Loucy (cell line): ENCODE results near the gene PLXNA3.

Experiments used
- H2AFZ ChIP-seq: fragments of 200-600 bp; sonication (generic); 2 replicates; pipeline ENCODE4 v1.6.0; 2016; ENCODE audit warnings: antibody characterized with exemption, mild to moderate bottlenecking, low read length, moderate library complexity
- H3F3A ChIP-seq: fragments of 200-600 bp; 2 replicates; pipeline ENCODE4 v1.6.0; 2016; ENCODE audit warnings: antibody characterized with exemption, low read depth, mild to moderate bottlenecking
- H3K27me3 ChIP-seq: fragments of 200-600 bp; sonication (generic); 2 replicates; pipeline ENCODE4 v1.6.1; 2014; ENCODE audit warnings: low read length, mild to moderate bottlenecking; ENCODE audit not compliant: insufficient read depth, poor library complexity, severe bottlenecking
- H3K36me3 ChIP-seq: fragments of 200-600 bp; sonication (generic); 2 replicates; pipeline ENCODE4 v1.6.1; 2016; ENCODE audit warnings: low read length; ENCODE audit not compliant: insufficient read depth
- H3K4me1 ChIP-seq: fragments of 200-600 bp; sonication (generic); 2 replicates; pipeline ENCODE4 v1.5.1; 2014; ENCODE audit warnings: low read length, mild to moderate bottlenecking; ENCODE audit not compliant: insufficient read depth, poor library complexity, severe bottlenecking
- H3K4me2 ChIP-seq: fragments of 200-600 bp; sonication (generic); 2 replicates; pipeline ENCODE4 v1.6.0; 2014; ENCODE audit warnings: antibody characterized with exemption, low read length, low read depth, mild to moderate bottlenecking; ENCODE audit not compliant: poor library complexity, severe bottlenecking
- H3K4me3 ChIP-seq: fragments of 200-600 bp; sonication (generic); 2 replicates; pipeline ENCODE4 v1.5.1; 2014; ENCODE audit warnings: low read length, mild to moderate bottlenecking, mixed read lengths; ENCODE audit not compliant: poor library complexity, severe bottlenecking
- H3K79me2 ChIP-seq: fragments of 200-600 bp; sonication (generic); 2 replicates; pipeline ENCODE4 v1.6.1; 2014; ENCODE audit warnings: low read length; ENCODE audit not compliant: insufficient read depth
- H3K9ac ChIP-seq: fragments of 200-600 bp; sonication (generic); 2 replicates; pipeline ENCODE4 v1.6.0; 2014; ENCODE audit warnings: mild to moderate bottlenecking, low read depth, low read length, moderate library complexity; ENCODE audit not compliant: poor library complexity, severe bottlenecking
- H3K9me2 ChIP-seq: fragments of 200-600 bp; sonication (generic); replicated peaks from 2 replicates; pipeline ENCODE4 v1.6.1; 2016; ENCODE audit warnings: low read depth, low read length, mixed read lengths
- H3K9me3 ChIP-seq: fragments of 200-600 bp; sonication (generic); 2 replicates; pipeline ENCODE4 v1.6.1; 2014; ENCODE audit warnings: mild to moderate bottlenecking, antibody characterized with exemption, low read length, low read depth; ENCODE audit not compliant: insufficient read depth
- H4K20me1 ChIP-seq: fragments of 200-600 bp; sonication (generic); 2 replicates; pipeline ENCODE4 v1.6.0; 2014; ENCODE audit warnings: antibody characterized with exemption, low read length, mild to moderate bottlenecking; ENCODE audit not compliant: insufficient read depth, poor library complexity, severe bottlenecking
- EZH2phosphoT487 ChIP-seq: fragments of 200-600 bp; IDR thresholded peaks from 2 replicates; pipeline ENCODE4 v1.6.1; 2018; ENCODE audit warnings: antibody characterized with exemption, mild to moderate bottlenecking, moderate library complexity, borderline replicate concordance
- TF ChIP-seq, protein P1 (sequence below): fragments of 200-600 bp; sonication (generic); conservative IDR thresholded peaks from 2 replicates; pipeline ENCODE4 v1.5.1; 2014; ENCODE audit warnings: mild to moderate bottlenecking, antibody characterized with exemption, low read length

Gene PLXNA3

DNA sequence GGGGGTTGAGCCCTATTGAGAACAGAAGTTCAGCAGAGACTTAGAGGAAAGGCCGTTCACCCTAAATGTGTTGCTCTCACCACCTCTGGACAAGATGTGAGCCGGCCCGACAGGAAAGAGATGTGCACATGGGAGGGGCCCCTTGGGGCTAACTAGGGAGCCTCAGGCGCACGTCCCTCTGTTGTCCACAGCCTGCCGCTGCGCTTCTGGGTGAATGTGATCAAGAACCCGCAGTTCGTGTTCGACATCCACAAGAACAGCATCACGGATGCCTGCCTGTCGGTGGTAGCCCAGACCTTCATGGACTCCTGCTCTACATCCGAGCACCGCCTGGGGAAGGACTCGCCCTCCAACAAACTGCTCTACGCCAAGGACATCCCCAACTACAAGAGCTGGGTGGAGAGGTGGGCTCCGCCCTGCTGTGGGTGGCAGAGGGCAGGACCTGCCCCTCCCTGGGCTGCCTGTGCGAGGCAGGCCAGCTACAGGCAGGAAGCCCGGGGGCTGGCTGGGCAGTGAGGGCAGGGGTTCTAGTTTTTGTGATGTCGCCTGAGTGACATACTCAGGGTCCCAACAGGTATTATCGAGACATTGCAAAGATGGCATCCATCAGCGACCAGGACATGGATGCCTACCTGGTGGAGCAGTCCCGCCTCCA lies 13.0 kb downstream of the PLXNA3 start:
- Histone ChIP-seq H3K9ac (no peak overlapping the region), H3K4me3 (no peak overlapping the region), H3K9me2 (no peaks in the 10 kb centered on the region), H3K4me2 (no peak overlapping the region), H3K9me3 (no peaks in the 10 kb centered on the region), H4K20me1 (no peaks in the 10 kb centered on the region), H3K4me1 (no peaks in the 10 kb centered on the region), H2AFZ (no peak overlapping the region), H3K36me3 (no peaks in the 10 kb centered on the region; the same call in 1 of the 2 replicates), H3F3A (no peaks in the 10 kb centered on the region), H3K79me2 (no peaks in the 10 kb centered on the region), H3K27me3 (no peaks in the 10 kb centered on the region)
- TF ChIP-seq EZH2phosphoT487 = no peak
- TF ChIP-seq, protein P1, sequence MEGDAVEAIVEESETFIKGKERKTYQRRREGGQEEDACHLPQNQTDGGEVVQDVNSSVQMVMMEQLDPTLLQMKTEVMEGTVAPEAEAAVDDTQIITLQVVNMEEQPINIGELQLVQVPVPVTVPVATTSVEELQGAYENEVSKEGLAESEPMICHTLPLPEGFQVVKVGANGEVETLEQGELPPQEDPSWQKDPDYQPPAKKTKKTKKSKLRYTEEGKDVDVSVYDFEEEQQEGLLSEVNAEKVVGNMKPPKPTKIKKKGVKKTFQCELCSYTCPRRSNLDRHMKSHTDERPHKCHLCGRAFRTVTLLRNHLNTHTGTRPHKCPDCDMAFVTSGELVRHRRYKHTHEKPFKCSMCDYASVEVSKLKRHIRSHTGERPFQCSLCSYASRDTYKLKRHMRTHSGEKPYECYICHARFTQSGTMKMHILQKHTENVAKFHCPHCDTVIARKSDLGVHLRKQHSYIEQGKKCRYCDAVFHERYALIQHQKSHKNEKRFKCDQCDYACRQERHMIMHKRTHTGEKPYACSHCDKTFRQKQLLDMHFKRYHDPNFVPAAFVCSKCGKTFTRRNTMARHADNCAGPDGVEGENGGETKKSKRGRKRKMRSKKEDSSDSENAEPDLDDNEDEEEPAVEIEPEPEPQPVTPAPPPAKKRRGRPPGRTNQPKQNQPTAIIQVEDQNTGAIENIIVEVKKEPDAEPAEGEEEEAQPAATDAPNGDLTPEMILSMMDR = no peak

DNA sequence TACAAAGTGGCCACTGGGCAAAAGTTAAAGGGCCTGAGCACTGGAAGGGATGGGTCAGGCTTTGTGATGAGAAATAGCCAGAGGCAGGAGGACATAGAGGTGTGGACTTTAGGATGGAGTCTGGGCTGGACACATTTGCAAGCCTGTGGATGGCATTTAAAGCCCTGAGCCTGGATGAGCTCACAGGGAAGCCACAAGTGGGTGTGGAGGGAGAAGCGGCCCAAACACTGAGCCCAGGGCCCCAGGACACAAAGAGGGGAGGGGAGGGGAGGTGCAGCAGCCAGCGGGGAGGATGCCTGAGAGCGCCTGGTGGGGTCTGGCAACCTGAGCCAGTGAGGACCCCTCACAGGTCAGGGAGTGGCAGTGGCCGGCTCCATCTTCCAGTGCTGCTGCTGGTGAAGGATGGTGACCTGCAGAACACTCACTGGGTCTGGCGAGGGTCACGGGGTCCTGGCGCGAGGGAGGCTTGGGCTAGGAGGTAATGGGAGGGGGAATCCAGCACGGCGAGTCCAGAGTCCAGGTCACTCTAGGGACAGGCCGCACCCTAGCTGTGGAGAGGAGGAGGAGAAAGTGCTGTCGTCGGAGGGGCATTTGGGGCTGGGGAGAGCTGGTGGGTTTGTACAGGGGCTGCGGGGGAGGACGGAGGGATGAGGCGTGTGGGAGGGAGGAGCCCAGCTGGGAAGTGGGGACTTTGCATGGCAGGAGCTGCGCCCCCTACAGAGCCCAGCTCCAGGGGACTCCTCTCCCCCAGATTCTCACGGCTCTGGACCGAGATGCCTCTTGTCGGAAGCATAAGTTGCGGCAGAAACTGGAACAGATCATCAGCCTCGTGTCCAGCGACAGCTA lies 14.0 kb downstream of the PLXNA3 start:
- no peaks in the 10 kb centered on the region for H3K79me2 ChIP-seq
- H3K4me1 ChIP-seq = no peaks in the 10 kb centered on the region
- no peaks in the 10 kb centered on the region for H3F3A ChIP-seq
- no peaks in the 10 kb centered on the region for H3K9me2 ChIP-seq
- H4K20me1 ChIP-seq = no peaks in the 10 kb centered on the region
- no peak overlapping the region for H3K4me3 ChIP-seq
- no peak overlapping the region for H2AFZ ChIP-seq
- H3K9ac ChIP-seq = no peak overlapping the region
- no peaks in the 10 kb centered on the region for H3K27me3 ChIP-seq
- no peak for TF ChIP-seq EZH2phosphoT487
- TF ChIP-seq, protein P1 = no peak
- no peak overlapping the region for H3K4me2 ChIP-seq
- H3K9me3 ChIP-seq = no peaks in the 10 kb centered on the region
- H3K36me3 ChIP-seq = no peaks in the 10 kb centered on the region; the same call in 1 of the 2 replicates

DNA sequence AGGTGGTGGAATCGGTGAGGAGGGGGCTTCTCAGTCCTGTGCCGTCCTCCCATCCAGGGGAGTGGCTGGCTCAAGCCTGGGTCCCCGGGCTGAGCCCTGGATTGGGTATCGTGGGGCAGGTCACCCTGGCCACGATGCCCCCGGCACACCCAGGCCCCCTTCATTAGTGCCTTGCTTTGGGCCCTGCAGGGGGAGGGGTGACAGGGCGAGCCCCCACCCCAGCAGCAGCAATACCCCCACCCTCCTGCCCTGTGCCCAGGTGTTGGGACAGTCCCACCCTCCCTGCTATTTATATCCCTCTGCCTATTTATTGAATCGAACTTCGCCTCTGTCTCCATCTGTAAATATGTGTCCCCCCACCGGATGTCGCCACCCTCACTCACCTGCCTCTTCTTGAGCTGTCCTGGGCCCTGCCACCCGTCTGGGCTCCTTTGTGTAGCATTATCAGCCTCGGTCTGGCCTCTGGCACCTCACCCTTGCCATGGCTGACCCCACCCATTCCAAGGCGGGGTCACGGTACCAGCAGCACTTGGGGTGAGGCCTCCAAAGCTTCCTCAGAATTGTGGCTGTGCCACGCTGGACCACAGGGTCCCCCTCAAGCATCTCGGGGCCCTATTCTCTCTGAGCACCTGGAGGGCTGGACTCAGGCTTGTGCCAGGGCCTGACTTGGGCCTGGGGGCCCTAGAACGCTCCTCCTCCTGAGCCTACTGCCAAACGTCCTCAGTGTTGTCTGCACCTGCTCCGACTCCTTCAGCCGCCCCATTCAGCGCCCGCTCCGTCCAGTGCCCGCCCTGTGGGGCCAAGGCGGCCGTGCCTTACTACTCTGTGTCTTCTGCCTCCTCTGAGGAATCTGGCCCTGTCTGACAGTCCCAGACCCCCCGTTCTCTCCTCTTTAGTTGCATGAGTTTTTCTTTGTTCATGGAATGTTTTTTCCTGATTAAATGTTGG lies 14.9 kb downstream of the PLXNA3 start:
- no peak overlapping the region for H3K4me2 ChIP-seq
- no peaks in the 10 kb centered on the region for H3K27me3 ChIP-seq
- no peak for TF ChIP-seq EZH2phosphoT487
- TF ChIP-seq, protein P1 = no peak
- no peaks in the 10 kb centered on the region; the same call in 1 of the 2 replicates for H3K36me3 ChIP-seq
- H2AFZ ChIP-seq = no peak overlapping the region
- no peak overlapping the region for H3K4me3 ChIP-seq
- H3K9me2 ChIP-seq = no peaks in the 10 kb centered on the region
- H3K9ac ChIP-seq = no peak overlapping the region
- peaks cover 4% of the 10 kb centered on the region for H3K4me1 ChIP-seq
- peaks cover 3% of the 10 kb centered on the region; the same call in 1 of the 2 replicates for H3K79me2 ChIP-seq
- no peaks in the 10 kb centered on the region for H3F3A ChIP-seq
- H3K9me3 ChIP-seq = no peaks in the 10 kb centered on the region
- no peaks in the 10 kb centered on the region for H4K20me1 ChIP-seq
